K562 (cell line): Measurements from ENCODE around the gene HNRNPM. TPM values are rescaled to one million over a fixed set of nuclear protein-coding genes. Genes with fewer than 3 reads are reported as not detected.

ENCODE experiments used
- ATAC-seq: fragments of 200-7000 bp; cut with Tn5 transposase; 3 replicates; pipeline ENCODE4 v1.9.1; 2020; ENCODE audit warnings: moderate library complexity
- BruUV-seq: library from RNA; stranded (reverse); fragments of 400-500 nt; replicated peaks from 2 replicates; lab custom pipeline; 2021; lab: Mats Ljungman, UMichigan
- CTCF ChIA-PET: fragments of 300-600 bp; formaldehyde crosslinking; extraction: SDS; loops from one replicate; lab custom pipeline; 2021; ENCODE audit warnings: low intra/inter-chr PET ratio; lab: Yijun Ruan, JAX
- POLR2A ChIA-PET: fragments of 300-600, 350-650 bp; sonication (Branson Sonifier 250); formaldehyde crosslinking; extraction: SDS; loops from one replicate; lab custom pipeline; 2021; ENCODE audit warnings: antibody characterized with exemption, inconsistent platforms; lab: Yijun Ruan, JAX
- DNase-seq, 4 experiments: peaks; one replicate each; pipeline versions ENCODE4 v3.0.0 to v3.0.0-alpha.2; 2011 to 2018; ENCODE audit warnings: low spot score in 3 of 4, mixed read lengths in 3 of 4; ENCODE audit errors: extremely low read depth in 1 of 4
- FAIRE-seq: peaks from 2 replicates; lab custom pipeline; 2011; peaks lifted over from hg19 to GRCh38; lab: Jason Lieb, UNC
- H2AFZ ChIP-seq: 2 replicates; pipeline ENCODE4 v1.6.0; 2011; ENCODE audit warnings: low read depth, low read length, control low read depth, inconsistent platforms
- H3K27ac ChIP-seq: fragments of 200-600 bp; 3 replicates; pipeline ENCODE4 v1.8.0; 2011; ENCODE audit warnings: low read depth, mild to moderate bottlenecking, control low read depth, inconsistent platforms, low read length, moderate library complexity, mixed read lengths; ENCODE audit errors: extremely low read depth
- H3K27me3 ChIP-seq, 2 experiments: fragments of 300-600 bp in 1 of 2; 2 replicates in 1 of 2; 3 replicates in 1 of 2; pipeline versions ENCODE4 v1.6.0 to v1.8.0; 2011; ENCODE audit warnings: inconsistent platforms in 2 of 2, low read length in 2 of 2, mild to moderate bottlenecking in 1 of 2, mixed read lengths in 1 of 2, moderate library complexity in 1 of 2; ENCODE audit not compliant: control insufficient read depth in 2 of 2, insufficient read depth in 2 of 2
- H3K36me3 ChIP-seq: fragments of 300-600 bp; 3 replicates; pipeline ENCODE4 v1.8.0; 2011; ENCODE audit warnings: mild to moderate bottlenecking, low read length, inconsistent platforms; ENCODE audit not compliant: control insufficient read depth, insufficient read depth
- H3K4me1 ChIP-seq, 2 experiments: fragments of 200-600 bp in 1 of 2; replicated peaks in 1 of 2; 2 replicates in 1 of 2; 3 replicates in 1 of 2; pipeline versions ENCODE4 v1.5.1 to v1.8.0; 2011; ENCODE audit warnings: inconsistent platforms in 2 of 2, low read length in 2 of 2, mild to moderate bottlenecking in 1 of 2, mixed read lengths in 1 of 2, moderate library complexity in 1 of 2; ENCODE audit not compliant: control insufficient read depth in 2 of 2, insufficient read depth in 2 of 2
- H3K4me2 ChIP-seq: 2 replicates; pipeline ENCODE4 v1.6.1; 2011; ENCODE audit warnings: low read length, control low read depth, inconsistent platforms, mixed read lengths; ENCODE audit not compliant: insufficient read depth
- H3K4me3 ChIP-seq: fragments of 200-600 bp; sonication (generic), shearing (Covaris generic); 2 replicates; pipeline ENCODE4 v1.5.1; 2016; ENCODE audit warnings: control low read depth, inconsistent platforms
- H3K79me2 ChIP-seq: fragments of 200-600 bp; 3 replicates; pipeline ENCODE4 v1.8.0; 2011; ENCODE audit warnings: low read length, inconsistent platforms; ENCODE audit not compliant: control insufficient read depth, insufficient read depth
- H3K9ac ChIP-seq, 2 experiments: 2 replicates each; pipeline versions ENCODE4 v1.6.0 to v1.6.1; 2011; ENCODE audit warnings: low read depth in 2 of 2, low read length in 2 of 2, control low read depth in 1 of 2, inconsistent platforms in 1 of 2, mild to moderate bottlenecking in 1 of 2, mixed read lengths in 1 of 2; ENCODE audit not compliant: insufficient read depth in 1 of 2
- H3K9me1 ChIP-seq: one replicate; pipeline ENCODE4 v1.6.0; 2011; ENCODE audit warnings: inconsistent platforms, mild to moderate bottlenecking, low read length, moderate library complexity; ENCODE audit not compliant: control insufficient read depth, insufficient read depth
- H3K9me3 ChIP-seq: replicated peaks from 2 replicates; pipeline ENCODE4 v1.5.1; 2011; ENCODE audit warnings: low read depth, low read length, inconsistent platforms; ENCODE audit not compliant: control insufficient read depth, insufficient read depth
- H4K20me1 ChIP-seq: replicated peaks from 2 replicates; pipeline ENCODE4 v1.6.1; 2011; ENCODE audit warnings: low read length, inconsistent platforms, mixed read lengths; ENCODE audit not compliant: control insufficient read depth, insufficient read depth
- ATF1 ChIP-seq, 2 experiments: fragments of 450-650 bp in 1 of 2; IDR thresholded peaks; 2 replicates each; pipeline ENCODE4 v1.6.1; 2016; ENCODE audit warnings: missing compliant biosample characterization in 1 of 2, missing genetic modification characterization in 1 of 2
- ATF7 ChIP-seq: fragments of 450-650 bp; IDR thresholded peaks from 2 replicates; pipeline ENCODE4 v1.7.1; 2014; ENCODE audit warnings: mild to moderate bottlenecking, moderate library complexity
- BACH1 ChIP-seq: fragments of 200-800 bp; sonication (Bioruptor generic); IDR thresholded peaks from 2 replicates; pipeline ENCODE4 v1.6.1; 2016; ENCODE audit warnings: missing genetic modification characterization, missing compliant biosample characterization
- FOS ChIP-seq: IDR thresholded peaks from 3 replicates; pipeline ENCODE4 v1.6.1; 2011; ENCODE audit not compliant: insufficient read length; ENCODE audit errors: extremely low read depth
- KAT2B ChIP-seq: IDR thresholded peaks from one replicate; pipeline ENCODE4 v1.6.1; 2012; ENCODE audit warnings: low read depth, mild to moderate bottlenecking, control low read depth, inconsistent platforms, low read length, moderate library complexity
- MAFF ChIP-seq: IDR thresholded peaks from 2 replicates; pipeline ENCODE4 v1.6.1; 2012; ENCODE audit warnings: low read length, improper control_type of control experiment
- NCOA2 ChIP-seq, 2 experiments: fragments of 450-650 bp; IDR thresholded peaks; 2 replicates each; pipeline ENCODE4 v1.6.1; 2018; ENCODE audit warnings: mild to moderate bottlenecking in 2 of 2, moderate library complexity in 1 of 2; ENCODE audit not compliant: partially characterized antibody in 2 of 2
- RAD51 ChIP-seq: fragments of 450-650 bp; IDR thresholded peaks from 2 replicates; pipeline ENCODE4 v1.7.1; 2016; ENCODE audit warnings: low read depth, mild to moderate bottlenecking, borderline replicate concordance
- SNRNP70 ChIP-seq: fragments of 200-400 bp; formaldehyde crosslinking; optimal IDR thresholded peaks from 2 replicates; pipeline ENCODE3; 2017; ENCODE audit warnings: low read depth, low read length
- STAG1 ChIP-seq: sonication (generic); formaldehyde crosslinking; IDR thresholded peaks from 2 replicates; pipeline ENCODE4 v1.5.0; 2020; ENCODE audit warnings: missing genetic modification reagents, borderline replicate concordance
- THRA ChIP-seq: fragments of 450-650 bp; IDR thresholded peaks from 2 replicates; pipeline ENCODE4 v1.6.1; 2017; ENCODE audit warnings: mild to moderate bottlenecking, moderate library complexity
- TOE1 ChIP-seq, 2 experiments: fragments of 450-650 bp in 1 of 2; sonication (generic) in 1 of 2; formaldehyde crosslinking in 1 of 2; IDR thresholded peaks; 2 replicates each; pipeline versions ENCODE4 v1.7.1 to v1.8.0; 2016 to 2022; ENCODE audit warnings: borderline replicate concordance in 2 of 2, mild to moderate bottlenecking in 2 of 2, antibody characterized with exemption in 1 of 2, inconsistent platforms in 1 of 2, low read depth in 1 of 2, missing genetic modification reagents in 1 of 2, moderate library complexity in 1 of 2
- ZNF143 ChIP-seq: sonication (generic); formaldehyde crosslinking; IDR thresholded peaks from 2 replicates; pipeline ENCODE4 v1.9.0; 2022; ENCODE audit warnings: mild to moderate bottlenecking, missing genetic modification reagents
- WGBS: fragments of 100-300 bp; shearing (Covaris generic); methylation state at CpG from one replicate; pipeline ENCODE4 v1.1.6; 2016; ENCODE audit warnings: low coverage, mixed read lengths; ENCODE audit not compliant: insufficient coverage; ENCODE audit errors: missing lambda C conversion rate; 5-methylcytosine and 5-hydroxymethylcytosine counted together
- in situ Hi-C: fragments of 300-500 bp; cut with MboI; formaldehyde crosslinking; loops from 4 replicates; pipeline ENCODE4 v1.15.0; 2018; ENCODE audit warnings: inconsistent platforms, mixed read lengths
- intact Hi-C: fragments of 100-400 bp; cut with micrococcal nuclease; formaldehyde crosslinking; loops from 2 replicates; pipeline ENCODE4 v1.14.2; 2022
- polyA plus RNA-seq, 8 experiments: library from polyadenylated mRNA; depleted of rRNA in 4 of 8; stranded (reverse) in 5 of 8; unstranded in 3 of 8; fragments of >200 nt; fragmentation: Nextera tagmentation in 2 of 8; fragmentation: Illumina TruSeq in 1 of 8; extraction: Ambion mirVana in 2 of 8; extraction: Trizol in 1 of 8; gene quantifications; 2 replicates each; pipeline versions ENCODE4 v1.2.1 to v1.2.3, GENCODE V29; 2011 to 2014; ENCODE audit warnings: inconsistent platforms in 1 of 8, missing spikeins in 1 of 8
- total RNA-seq, 7 experiments: library from RNA; depleted of rRNA in 6 of 7; stranded (reverse); fragments of >200 nt in 6 of 7; fragmentation: Illumina TruSeq in 2 of 7; extraction: Trizol in 2 of 7; gene quantifications; 2 replicates each; pipeline versions ENCODE4 v1.2.1 to v1.2.3, GENCODE V29; 2011 to 2021; ENCODE audit warnings: low replicate concordance in 1 of 7
- TF ChIP-seq, protein P1 (sequence below): fragments of 450-650 bp; formaldehyde crosslinking; IDR thresholded peaks from 2 replicates; pipeline ENCODE4 v1.4.0; 2020; ENCODE audit warnings: mild to moderate bottlenecking, mixed read lengths
- TF ChIP-seq, protein P2 (sequence below): fragments of 250-450 bp; sonication (Bioruptor Pico); IDR thresholded peaks from 2 replicates; pipeline ENCODE4 v1.4.0; 2020; ENCODE audit warnings: mild to moderate bottlenecking

HNRNPM gene
- total and polyA plus RNA-seq, 9 of the 15 experiments (the other 6 are each of a cell fraction or from before 2014, with no cell fraction given) = 11.1 to 340 (median 195) TPM

GRCh38 chr19:8451885-8452284 is 7.1 kb downstream of the HNRNPM start:
- CTCF ChIA-PET = no interaction called here
- no peak for FAIRE-seq

More at GRCh38 chr19:8451885-8452284, 7.1 kb downstream of the HNRNPM start:
- Histone ChIP-seq H3K4me1 (peaks cover 23 to 24% of the 10 kb centered on the region in 2 experiments), H3K27ac (no peak overlapping the region), H3K27me3 (no peaks in the 10 kb centered on the region), H3K4me2 (no peak overlapping the region; the same call in 1 of the 2 replicates), H2AFZ (no peak overlapping the region), H3K9me1 (peaks cover 12% of the 10 kb centered on the region), H3K9me3 (no peaks in the 10 kb centered on the region), H4K20me1 (peaks cover 75% of the 10 kb centered on the region), H3K4me3 (no peak overlapping the region), H3K79me2 (peaks cover 99% of the 10 kb centered on the region), H3K36me3 (peaks cover 85% of the 10 kb centered on the region), H3K9ac (no peak overlapping the region)
- in situ Hi-C loops = no loop called here
- 54% methylated on average over 3 of the region's 3 CpGs for WGBS
- DNase-seq (no peak), ATAC-seq (no peak)
- intact Hi-C loops = no loop called here
- POLR2A ChIA-PET = interaction anchor here (0.6 to 1.0 kb wide), 4 partner anchors 13 to 81 kb away, joined by 3 to 4 read pairs (median 3); no protein-coding TSS in a partner anchor
- TF ChIP-seq ATF1 (CRISPR knock-in tag; IDR thresholded peaks at IDR 0.05) (no peak), ATF1 (tag; IDR thresholded peaks at IDR 0.05) (no peak), STAG1 (no peak), NCOA2 (IDR thresholded peaks at IDR 0.05; ENCODE audit: partially characterized antibody in 2 of 2) (no peak), BACH1 (no peak), KAT2B (no peak), ATF7 (no peak), THRA (no peak), ZNF143 (CRISPR knock-in tag) (no peak), FOS (no peak), RAD51 (0 out of 2 replicates have a peak, but pooled peaks have one; percentile 21), SNRNP70 (no peak), MAFF (no peak), TOE1 (IDR thresholded peaks at IDR 0.05; ENCODE audit: borderline replicate concordance) (no peak), TOE1 (CRISPR knock-in tag; IDR thresholded peaks at IDR 0.05; ENCODE audit: borderline replicate concordance, low read depth) (no peak)
- TF ChIP-seq, protein P1, sequence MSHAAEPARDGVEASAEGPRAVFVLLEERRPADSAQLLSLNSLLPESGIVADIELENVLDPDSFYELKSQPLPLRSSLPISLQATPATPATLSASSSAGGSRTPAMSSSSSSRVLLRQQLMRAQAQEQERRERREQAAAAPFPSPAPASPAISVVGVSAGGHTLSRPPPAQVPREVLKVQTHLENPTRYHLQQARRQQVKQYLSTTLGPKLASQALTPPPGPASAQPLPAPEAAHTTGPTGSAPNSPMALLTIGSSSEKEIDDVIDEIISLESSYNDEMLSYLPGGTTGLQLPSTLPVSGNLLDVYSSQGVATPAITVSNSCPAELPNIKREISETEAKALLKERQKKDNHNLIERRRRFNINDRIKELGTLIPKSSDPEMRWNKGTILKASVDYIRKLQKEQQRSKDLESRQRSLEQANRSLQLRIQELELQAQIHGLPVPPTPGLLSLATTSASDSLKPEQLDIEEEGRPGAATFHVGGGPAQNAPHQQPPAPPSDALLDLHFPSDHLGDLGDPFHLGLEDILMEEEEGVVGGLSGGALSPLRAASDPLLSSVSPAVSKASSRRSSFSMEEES (CRISPR knock-in tag) = peak; percentile 65
- TF ChIP-seq, protein P2, sequence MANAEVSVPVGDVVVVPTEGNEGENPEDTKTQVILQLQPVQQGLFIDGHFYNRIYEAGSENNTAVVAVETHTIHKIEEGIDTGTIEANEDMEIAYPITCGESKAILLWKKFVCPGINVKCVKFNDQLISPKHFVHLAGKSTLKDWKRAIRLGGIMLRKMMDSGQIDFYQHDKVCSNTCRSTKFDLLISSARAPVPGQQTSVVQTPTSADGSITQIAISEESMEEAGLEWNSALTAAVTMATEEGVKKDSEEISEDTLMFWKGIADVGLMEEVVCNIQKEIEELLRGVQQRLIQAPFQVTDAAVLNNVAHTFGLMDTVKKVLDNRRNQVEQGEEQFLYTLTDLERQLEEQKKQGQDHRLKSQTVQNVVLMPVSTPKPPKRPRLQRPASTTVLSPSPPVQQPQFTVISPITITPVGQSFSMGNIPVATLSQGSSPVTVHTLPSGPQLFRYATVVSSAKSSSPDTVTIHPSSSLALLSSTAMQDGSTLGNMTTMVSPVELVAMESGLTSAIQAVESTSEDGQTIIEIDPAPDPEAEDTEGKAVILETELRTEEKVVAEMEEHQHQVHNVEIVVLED (CRISPR knock-in tag) = no peak
- BruUV-seq = no TSS peak
